ENCODE data around the gene TMEM236.

The TMEM236 gene

DNA sequence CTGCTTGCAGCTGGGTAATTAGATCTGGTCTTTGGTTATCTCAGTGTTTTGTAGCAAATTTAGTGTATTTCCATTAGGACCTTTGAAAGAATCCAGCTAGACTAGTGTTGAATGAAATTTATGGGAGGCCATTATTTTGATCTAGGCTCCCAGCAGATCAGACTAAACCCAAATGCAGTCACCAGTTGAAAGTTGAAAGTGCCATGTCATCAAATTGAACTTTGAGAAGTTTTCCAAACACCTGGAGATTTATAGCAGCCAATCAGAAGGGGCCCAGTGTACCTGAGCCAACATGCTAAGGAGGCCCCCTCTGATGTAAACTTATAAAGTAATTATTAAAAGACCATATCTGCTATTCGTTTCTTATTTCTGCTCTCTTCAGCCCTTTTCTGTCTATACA lies 11.3 kb upstream of the TMEM236 start:
- DNase-seq (ENCODE audit: low read depth in 2 of 2, low spot score in 1 of 2) = no peak

DNA sequence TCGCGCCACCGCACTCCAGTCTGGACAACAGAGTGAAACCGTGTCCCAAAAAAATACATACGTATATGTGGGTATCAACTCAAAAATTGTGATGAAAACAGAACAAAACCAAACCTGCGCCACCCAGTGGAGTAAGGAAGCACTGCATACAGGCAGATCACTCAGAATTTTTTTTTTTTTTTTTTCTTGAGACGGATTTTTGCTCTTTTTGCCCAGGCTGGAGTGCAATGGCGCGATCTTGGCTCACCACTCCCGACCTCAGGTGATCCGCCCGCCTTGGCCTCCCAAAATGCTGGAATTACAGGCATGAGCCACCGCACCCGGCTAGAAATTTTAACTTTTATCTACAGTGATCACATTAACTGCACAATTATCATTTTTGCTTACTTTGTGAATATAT lies 9.1 kb upstream of the TMEM236 start:
- peak; percentile 40 to 41 for DNase-seq (ENCODE audit: low read depth in 2 of 2, low spot score in 1 of 2)

- no peak for DNase-seq (ENCODE audit: low read depth in 2 of 2, low spot score in 1 of 2)
These were observed 8.6 kb upstream of the TMEM236 start for GRCh38 chr10:17743437-17743836.

- DNase-seq (ENCODE audit: low read depth in 2 of 2, low spot score in 1 of 2) = no peak
These were observed 7.6 kb upstream of the TMEM236 start for GRCh38 chr10:17744341-17744861.

DNA sequence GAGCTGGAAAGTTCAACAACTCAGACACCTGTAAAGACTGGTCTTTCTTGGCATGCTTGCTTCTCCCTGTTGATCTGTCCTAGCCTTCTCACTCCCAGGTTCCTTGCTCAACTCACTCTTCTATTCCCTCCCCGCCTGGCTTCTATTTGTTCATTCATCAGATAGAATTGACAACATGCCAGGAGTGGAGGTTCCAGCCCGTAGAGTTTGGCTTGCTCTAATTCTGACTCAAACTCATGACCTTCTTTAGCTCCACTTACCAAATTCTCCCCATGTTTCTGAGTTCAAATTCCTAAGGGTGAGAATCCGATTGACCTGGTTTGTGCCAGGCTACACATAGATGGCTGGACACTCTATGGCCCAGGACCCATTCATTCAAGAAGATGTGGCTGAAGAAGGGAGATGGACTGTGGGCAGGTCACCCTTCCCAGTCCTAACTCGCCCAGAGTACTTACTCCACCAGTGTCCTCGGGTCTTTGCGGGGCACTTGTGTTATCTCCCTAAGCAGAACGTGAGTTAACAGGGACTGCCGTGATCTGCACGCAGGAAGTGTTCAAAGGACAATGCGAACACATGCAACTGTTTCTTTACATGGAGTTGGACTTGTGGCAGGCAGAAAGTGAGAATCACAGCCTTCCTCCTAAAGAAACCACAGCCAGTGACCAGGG lies 4.0 kb upstream of the TMEM236 start:
- DNase-seq (ENCODE audit: low read depth in 2 of 2, low spot score in 1 of 2) = no peak

- no peak for DNase-seq (ENCODE audit: low read depth in 2 of 2, low spot score in 1 of 2)
These were observed 2.1 kb upstream of the TMEM236 start for GRCh38 chr10:17749890-17750289.

- DNase-seq (ENCODE audit: low read depth in 2 of 2, low spot score in 1 of 2) = no peak
These were observed 4.7 kb downstream of the TMEM236 start for GRCh38 chr10:17756557-17757217.

- no peak for DNase-seq (ENCODE audit: low read depth in 2 of 2, low spot score in 1 of 2)
These were observed 6.2 kb downstream of the TMEM236 start for GRCh38 chr10:17758200-17758599.

DNA sequence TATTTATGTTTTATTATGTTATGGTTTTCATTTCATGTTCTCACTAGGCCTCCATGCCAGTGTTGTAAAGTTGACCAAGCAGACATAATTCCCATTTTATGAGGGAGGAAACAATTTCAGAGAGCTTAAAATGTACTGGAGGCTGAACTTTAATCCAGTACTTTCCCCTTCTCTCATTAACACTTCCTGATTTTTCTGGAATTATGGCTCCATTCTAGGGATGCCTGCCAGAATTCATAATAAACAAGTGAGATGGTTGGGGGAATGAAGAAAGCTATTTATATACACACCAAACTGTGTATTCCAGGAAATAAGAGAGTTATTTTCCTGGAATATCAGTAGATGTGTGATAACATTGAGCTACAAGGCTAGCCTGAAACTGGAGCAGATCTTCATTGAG lies 6.9 kb downstream of the TMEM236 start:
- DNase-seq (ENCODE audit: low read depth in 2 of 2, low spot score in 1 of 2) = no peak

DNA sequence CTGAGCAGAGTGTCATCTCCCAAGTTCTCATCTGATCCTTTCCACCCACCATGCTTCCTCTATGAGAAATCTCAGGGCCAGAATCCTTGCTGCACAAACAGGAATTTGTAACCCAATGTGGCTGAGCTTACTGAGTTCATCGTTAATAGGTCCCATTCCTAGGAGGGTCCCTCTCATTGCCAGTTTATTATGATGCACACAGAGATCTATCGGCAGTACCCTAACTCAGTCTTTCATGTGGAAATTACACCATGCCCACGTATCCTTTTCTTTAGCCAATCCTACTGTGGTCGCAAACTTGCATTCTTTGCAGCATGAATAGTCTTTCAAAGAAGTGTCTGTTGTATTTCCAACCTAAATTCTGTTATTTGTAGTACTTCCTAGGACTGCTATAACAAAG lies 12.1 kb downstream of the TMEM236 start:
- DNase-seq (ENCODE audit: low read depth in 2 of 2, low spot score in 1 of 2) = no peak

DNA sequence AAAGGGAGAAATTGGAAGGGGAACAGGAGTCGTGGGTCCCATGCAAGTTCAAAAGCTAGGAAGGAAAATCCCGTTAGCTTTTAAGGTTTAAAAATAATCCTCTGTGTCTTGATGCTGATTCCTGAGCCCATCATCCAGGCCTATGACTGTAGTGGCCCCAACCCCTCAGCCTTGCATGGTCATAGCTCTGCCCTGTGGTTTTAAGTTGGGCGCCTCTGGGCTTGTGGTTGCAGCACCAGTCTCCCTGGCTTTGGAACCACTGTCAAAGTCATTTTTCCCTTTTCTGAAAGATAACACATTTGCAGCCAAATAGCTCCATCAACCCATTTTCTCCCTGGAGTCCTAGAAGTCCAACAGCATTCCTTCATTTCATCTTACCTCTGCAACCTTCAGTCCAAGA lies 13.6 kb downstream of the TMEM236 start:
- no peak for DNase-seq (ENCODE audit: low read depth in 2 of 2, low spot score in 1 of 2)

DNA sequence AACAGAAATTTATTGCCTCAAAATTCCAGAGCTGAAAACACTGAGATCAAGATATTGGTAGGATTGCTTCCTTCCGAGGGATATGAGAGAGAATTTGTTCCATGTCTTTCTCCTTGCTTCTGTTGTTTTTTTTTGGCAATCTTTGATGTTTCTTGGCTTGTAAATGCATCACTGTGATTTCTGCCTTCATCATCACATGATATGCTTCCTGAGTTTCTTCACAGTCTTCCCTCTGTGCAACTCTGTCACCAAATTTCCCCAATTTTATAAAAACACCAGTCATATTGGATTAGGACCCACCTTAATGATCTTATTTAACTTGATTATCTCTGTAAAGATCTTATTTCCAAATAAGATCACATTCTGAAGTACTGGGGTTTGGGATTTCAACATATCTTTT lies 14.7 kb downstream of the TMEM236 start:
- no peak for DNase-seq (ENCODE audit: low read depth in 2 of 2, low spot score in 1 of 2)

- no peak for DNase-seq (ENCODE audit: low read depth in 2 of 2, low spot score in 1 of 2)
These were observed 16.5 kb downstream of the TMEM236 start for GRCh38 chr10:17768496-17768895.

DNA sequence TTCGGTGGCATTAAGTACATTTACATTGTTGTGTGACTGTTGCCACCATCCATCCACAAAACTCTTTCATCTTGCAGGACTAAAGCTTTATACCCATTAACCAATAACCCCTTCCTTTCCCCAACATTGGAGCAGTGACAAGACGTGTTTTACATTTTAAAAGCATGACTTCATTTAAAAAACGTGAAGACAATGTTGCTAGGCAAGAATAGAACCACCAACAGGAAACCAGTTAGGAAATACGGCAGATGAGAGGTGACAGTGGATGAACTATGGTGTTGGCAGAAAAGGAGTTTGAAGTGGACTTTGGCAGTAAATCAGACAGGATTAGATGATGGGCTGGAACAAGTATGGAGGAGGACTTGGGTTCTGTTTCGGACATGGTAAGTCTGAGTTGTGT lies 17.0 kb downstream of the TMEM236 start:
- DNase-seq (ENCODE audit: low read depth in 2 of 2, low spot score in 1 of 2) = no peak

GRCh38 chr10:17771017-17771416 lies 19.0 kb downstream of the TMEM236 start:
- DNase-seq (ENCODE audit: low read depth in 2 of 2, low spot score in 1 of 2) = no peak

DNA sequence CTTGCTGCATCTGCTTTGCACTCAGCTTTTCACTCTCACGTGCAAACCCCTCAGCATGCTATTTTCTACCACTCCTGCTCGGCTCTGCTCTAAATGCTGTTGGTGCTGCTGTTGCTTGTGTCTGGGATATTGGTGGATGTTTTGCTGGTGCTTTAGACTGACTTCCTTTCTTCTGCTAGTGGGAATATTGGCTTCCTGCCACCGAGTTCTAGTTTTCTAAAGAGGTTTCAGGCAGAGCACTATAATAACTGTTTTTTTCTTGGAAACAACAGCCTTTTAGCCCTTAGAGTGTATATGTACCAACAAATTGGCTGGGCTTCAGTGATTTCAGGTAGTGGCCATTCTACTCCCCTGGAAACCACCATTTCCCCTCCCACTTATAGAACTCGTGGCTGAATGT lies 27.8 kb downstream of the TMEM236 start:
- no peak for DNase-seq (ENCODE audit: low read depth in 2 of 2, low spot score in 1 of 2)

GRCh38 chr10:17780727-17781126 lies 28.7 kb downstream of the TMEM236 start:
- DNase-seq (ENCODE audit: low read depth in 2 of 2, low spot score in 1 of 2) = no peak

DNA sequence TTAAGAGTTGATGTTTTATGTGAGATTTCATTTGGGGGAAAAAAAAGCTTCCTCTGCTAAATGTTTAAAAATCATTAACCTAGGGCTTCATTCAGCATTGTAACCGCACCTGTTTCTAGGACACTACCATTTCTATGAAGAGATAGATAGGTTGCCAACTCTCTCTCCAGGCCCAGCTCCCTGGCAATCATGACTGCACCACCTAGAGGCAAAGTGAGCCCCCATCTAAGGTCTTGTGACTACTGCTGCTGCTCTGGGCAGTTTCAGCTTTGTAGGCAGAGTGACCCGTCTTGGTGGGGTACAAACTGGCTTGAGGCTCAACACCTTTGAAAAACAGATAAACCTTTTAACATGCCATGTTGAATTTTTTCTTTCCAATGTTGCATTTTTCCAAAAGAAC lies 29.9 kb downstream of the TMEM236 start:
- no peak for DNase-seq (ENCODE audit: low read depth in 2 of 2, low spot score in 1 of 2)

- DNase-seq (ENCODE audit: low read depth in 2 of 2, low spot score in 1 of 2) = no peak
These were observed 31.1 kb downstream of the TMEM236 start for GRCh38 chr10:17782921-17783665.

- no peak for DNase-seq (ENCODE audit: low read depth in 2 of 2, low spot score in 1 of 2)
These were observed 31.8 kb downstream of the TMEM236 start for GRCh38 chr10:17783751-17784150.

- DNase-seq (ENCODE audit: low read depth in 2 of 2, low spot score in 1 of 2) = no peak
These were observed 32.7 kb downstream of the TMEM236 start for GRCh38 chr10:17784688-17785087.

GRCh38 chr10:17785276-17785930 lies 33.4 kb downstream of the TMEM236 start:
- DNase-seq (ENCODE audit: low read depth in 2 of 2, low spot score in 1 of 2) = no peak

All from stimulated activated CD8-positive, alpha-beta memory T cell treated with anti-CD3 and anti-CD28 coated beads, Interleukin-4, amount 100 ng/mL, for 1 hour (primary cell).